NB4 (cell line): ENCODE results near the gene USP10.

ENCODE experiments used
- CTCF ChIP-seq: IDR thresholded peaks from one replicate; pipeline ENCODE4 v1.5.1; 2012; ENCODE audit warnings: low read depth, low read length
- MAX ChIP-seq: IDR thresholded peaks from 2 replicates; pipeline ENCODE4 v1.6.1; 2011; ENCODE audit warnings: low read depth, low read length
- MYC ChIP-seq: IDR thresholded peaks from 2 replicates; pipeline ENCODE4 v1.6.1; 2011; ENCODE audit warnings: low read depth, low read length
- POLR2A ChIP-seq: IDR thresholded peaks from 2 replicates; pipeline ENCODE4 v1.6.1; 2011; ENCODE audit warnings: mild to moderate bottlenecking; ENCODE audit not compliant: insufficient read length; ENCODE audit errors: extremely low read depth

GRCh38 chr16:84780063-84780462 is 80.3 kb downstream of the USP10 start:
- no peak for TF ChIP-seq POLR2A
- TF ChIP-seq CTCF = no peak
- TF ChIP-seq MAX = no peak
- TF ChIP-seq MYC = no peak
